ENCODE data around the gene ADGRL3. TPM values are rescaled to one million over a fixed set of nuclear protein-coding genes. Genes with fewer than 3 reads are reported as not detected.

Gene ADGRL3
- total RNA-seq, 2 experiments from 2014 or later, result not detected

GRCh38 chr4:61533140-61533539 is 333.0 kb downstream of the ADGRL3 start:
- POLR2A ChIA-PET, result no interaction called here
- intact Hi-C loops (cut with micrococcal nuclease), result no loop called here

GRCh38 chr4:61540944-61541343 is 340.8 kb downstream of the ADGRL3 start:
- POLR2A ChIA-PET, result no interaction called here
- intact Hi-C loops (cut with micrococcal nuclease), result no loop called here
- Mint-ChIP-seq H3K9me3 (peaks cover 22% of the 10 kb centered on the region), H3K36me3 (no peaks in the 10 kb centered on the region), H3K27me3 (no peaks in the 10 kb centered on the region), H3K27ac (no peak overlapping the region), H3K4me3 (no peak overlapping the region), H3K4me1 (ENCODE audit: low read depth) (no peaks in the 10 kb centered on the region)
- DNase-seq, result no peak
- CTCF ChIA-PET, result no interaction called here

More at GRCh38 chr4:61533140-61533539, 333.0 kb downstream of the ADGRL3 start:
- Mint-ChIP-seq H3K4me3 (no peak overlapping the region), H3K27ac (no peak overlapping the region), H3K36me3 (no peaks in the 10 kb centered on the region), H3K9me3 (peaks cover 27% of the 10 kb centered on the region), H3K27me3 (no peaks in the 10 kb centered on the region), H3K4me1 (ENCODE audit: low read depth) (no peaks in the 10 kb centered on the region)
- no peak for DNase-seq
- CTCF ChIA-PET, result no interaction called here

GRCh38 chr4:61541459-61541858 is 341.3 kb downstream of the ADGRL3 start:
- Mint-ChIP-seq H3K36me3 (no peaks in the 10 kb centered on the region), H3K4me1 (ENCODE audit: low read depth) (no peaks in the 10 kb centered on the region), H3K9me3 (peaks cover 23% of the 10 kb centered on the region), H3K27ac (no peak overlapping the region), H3K4me3 (no peak overlapping the region), H3K27me3 (no peaks in the 10 kb centered on the region)
- ChIA-PET CTCF (no interaction called here), POLR2A (no interaction called here)
- intact Hi-C loops (cut with micrococcal nuclease), result no loop called here
- DNase-seq, result no peak

GRCh38 chr4:61543976-61544375 is 343.9 kb downstream of the ADGRL3 start:
- CTCF ChIA-PET, result no interaction called here
- Mint-ChIP-seq H3K27ac (no peak overlapping the region), H3K27me3 (no peaks in the 10 kb centered on the region), H3K36me3 (no peaks in the 10 kb centered on the region), H3K9me3 (peaks cover 20% of the 10 kb centered on the region), H3K4me3 (no peak overlapping the region), H3K4me1 (ENCODE audit: low read depth) (no peaks in the 10 kb centered on the region)
- no peak for DNase-seq
- POLR2A ChIA-PET, result no interaction called here
- intact Hi-C loops (cut with micrococcal nuclease), result no loop called here

GRCh38 chr4:61545902-61546480 is 345.9 kb downstream of the ADGRL3 start:
- no peaks in the 10 kb centered on the region for H3K4me1 Mint-ChIP-seq (ENCODE audit: low read depth)
- no peaks in the 10 kb centered on the region for H3K36me3 Mint-ChIP-seq
- H3K27ac Mint-ChIP-seq, result no peak overlapping the region
- intact Hi-C loops (cut with micrococcal nuclease), result no loop called here
- ChIA-PET CTCF (no interaction called here), POLR2A (no interaction called here)
- H3K9me3 Mint-ChIP-seq, result peaks cover 24% of the 10 kb centered on the region
- DNase-seq, result no peak
- H3K27me3 Mint-ChIP-seq, result no peaks in the 10 kb centered on the region
- H3K4me3 Mint-ChIP-seq, result no peak overlapping the region

- Mint-ChIP-seq H3K4me3 (no peak overlapping the region), H3K27ac (no peak overlapping the region), H3K9me3 (peaks cover 19% of the 10 kb centered on the region), H3K27me3 (no peaks in the 10 kb centered on the region), H3K4me1 (ENCODE audit: low read depth) (no peaks in the 10 kb centered on the region), H3K36me3 (no peaks in the 10 kb centered on the region)
- intact Hi-C loops (cut with micrococcal nuclease), result no loop called here
- POLR2A ChIA-PET, result no interaction called here
- no peak for DNase-seq
- CTCF ChIA-PET, result no interaction called here
Observed at GRCh38 chr4:61549336-61549735, 349.2 kb downstream of the ADGRL3 start.

- Mint-ChIP-seq H3K36me3 (no peaks in the 10 kb centered on the region), H3K4me3 (no peak overlapping the region), H3K9me3 (peaks cover 6% of the 10 kb centered on the region), H3K4me1 (ENCODE audit: low read depth) (no peaks in the 10 kb centered on the region), H3K27me3 (no peaks in the 10 kb centered on the region), H3K27ac (no peak overlapping the region)
- POLR2A ChIA-PET, result no interaction called here
- intact Hi-C loops (cut with micrococcal nuclease), result no loop called here
- CTCF ChIA-PET, result no interaction called here
- DNase-seq, result no peak
Observed at GRCh38 chr4:61553557-61554125, 353.5 kb downstream of the ADGRL3 start.

GRCh38 chr4:61555789-61556188 is 355.7 kb downstream of the ADGRL3 start:
- ChIA-PET CTCF (no interaction called here), POLR2A (no interaction called here)
- H3K9me3 Mint-ChIP-seq, result peaks cover 6% of the 10 kb centered on the region
- DNase-seq, result no peak
- intact Hi-C loops (cut with micrococcal nuclease), result no loop called here
- H3K27ac Mint-ChIP-seq, result no peak overlapping the region
- H3K27me3 Mint-ChIP-seq, result no peaks in the 10 kb centered on the region
- H3K36me3 Mint-ChIP-seq, result no peaks in the 10 kb centered on the region
- H3K4me3 Mint-ChIP-seq, result no peak overlapping the region
- H3K4me1 Mint-ChIP-seq (ENCODE audit: low read depth), result no peaks in the 10 kb centered on the region

- Mint-ChIP-seq H3K4me1 (ENCODE audit: low read depth) (no peaks in the 10 kb centered on the region), H3K9me3 (peaks cover 6% of the 10 kb centered on the region), H3K27ac (no peak overlapping the region), H3K36me3 (no peaks in the 10 kb centered on the region), H3K27me3 (no peaks in the 10 kb centered on the region), H3K4me3 (no peak overlapping the region)
- DNase-seq, result no peak
- intact Hi-C loops (cut with micrococcal nuclease), result no loop called here
- CTCF ChIA-PET, result no interaction called here
- POLR2A ChIA-PET, result no interaction called here
Observed at GRCh38 chr4:61556277-61556676, 356.2 kb downstream of the ADGRL3 start.

GRCh38 chr4:61559396-61559795 is 359.3 kb downstream of the ADGRL3 start:
- H3K27ac Mint-ChIP-seq, result no peak overlapping the region
- intact Hi-C loops (cut with micrococcal nuclease), result no loop called here
- no peaks in the 10 kb centered on the region for H3K36me3 Mint-ChIP-seq
- H3K4me3 Mint-ChIP-seq, result no peak overlapping the region
- peaks cover 12% of the 10 kb centered on the region for H3K9me3 Mint-ChIP-seq
- no peak for DNase-seq
- H3K4me1 Mint-ChIP-seq (ENCODE audit: low read depth), result no peaks in the 10 kb centered on the region
- POLR2A ChIA-PET, result no interaction called here
- CTCF ChIA-PET, result no interaction called here
- H3K27me3 Mint-ChIP-seq, result no peaks in the 10 kb centered on the region

GRCh38 chr4:61561028-61561427 is 360.9 kb downstream of the ADGRL3 start:
- peaks cover 12% of the 10 kb centered on the region for H3K9me3 Mint-ChIP-seq
- no peaks in the 10 kb centered on the region for H3K4me1 Mint-ChIP-seq (ENCODE audit: low read depth)
- H3K36me3 Mint-ChIP-seq, result no peaks in the 10 kb centered on the region
- intact Hi-C loops (cut with micrococcal nuclease), result no loop called here
- DNase-seq, result no peak
- POLR2A ChIA-PET, result no interaction called here
- H3K27me3 Mint-ChIP-seq, result no peaks in the 10 kb centered on the region
- no peak overlapping the region for H3K4me3 Mint-ChIP-seq
- no peak overlapping the region for H3K27ac Mint-ChIP-seq
- CTCF ChIA-PET, result no interaction called here

- ChIA-PET CTCF (no interaction called here), POLR2A (no interaction called here)
- no peak for DNase-seq
- no peak overlapping the region for H3K27ac Mint-ChIP-seq
- intact Hi-C loops (cut with micrococcal nuclease), result no loop called here
- no peak overlapping the region for H3K4me3 Mint-ChIP-seq
- H3K9me3 Mint-ChIP-seq, result peaks cover 8% of the 10 kb centered on the region
- no peaks in the 10 kb centered on the region for H3K4me1 Mint-ChIP-seq (ENCODE audit: low read depth)
- no peaks in the 10 kb centered on the region for H3K36me3 Mint-ChIP-seq
- H3K27me3 Mint-ChIP-seq, result no peaks in the 10 kb centered on the region
Observed at GRCh38 chr4:61571761-61572559, 371.8 kb downstream of the ADGRL3 start.

- Mint-ChIP-seq H3K4me3 (no peak overlapping the region), H3K4me1 (ENCODE audit: low read depth) (no peaks in the 10 kb centered on the region), H3K36me3 (no peaks in the 10 kb centered on the region), H3K9me3 (peaks cover 8% of the 10 kb centered on the region), H3K27me3 (no peaks in the 10 kb centered on the region), H3K27ac (no peak overlapping the region)
- ChIA-PET POLR2A (no interaction called here), CTCF (no interaction called here)
- DNase-seq, result no peak
- intact Hi-C loops (cut with micrococcal nuclease), result no loop called here
Observed at GRCh38 chr4:61575796-61576195, 375.7 kb downstream of the ADGRL3 start.

All from activated CD4-positive, alpha-beta memory T cell treated with anti-CD3 and anti-CD28 coated beads for 36 hours (primary cell).